HepG2 (cell line): ENCODE data around the gene INTS7. TPM values are rescaled to one million over a fixed set of nuclear protein-coding genes. Genes with fewer than 3 reads are reported as not detected.

Experiments used
- ATAC-seq: fragments of 200-7000 bp; cut with Tn5 transposase; 3 replicates; pipeline ENCODE4 v1.9.1; 2020; ENCODE audit warnings: mild to moderate bottlenecking, moderate library complexity
- BruUV-seq: library from RNA; stranded (reverse); fragments of 400-500 nt; replicated peaks from 2 replicates; lab custom pipeline; 2021; lab: Mats Ljungman, UMichigan
- CTCF ChIA-PET: fragments of 300-600 bp; formaldehyde crosslinking; extraction: SDS; loops from one replicate; lab custom pipeline; 2021; ENCODE audit warnings: low total read pairs, inconsistent platforms, low intra/inter-chr PET ratio; lab: Yijun Ruan, JAX
- POLR2A ChIA-PET: fragments of 350-600 bp; sonication (Branson Sonifier 250); formaldehyde crosslinking; loops from one replicate; lab custom pipeline; 2020; ENCODE audit warnings: antibody characterized with exemption, inconsistent platforms; lab: Yijun Ruan, JAX
- DNase-seq: peaks from one replicate; pipeline ENCODE4 v3.0.0-alpha.2; 2015; ENCODE audit warnings: low spot score
- FAIRE-seq: peaks from 3 replicates; lab custom pipeline; 2011; peaks lifted over from hg19 to GRCh38; lab: Jason Lieb, UNC
- H2AFZ ChIP-seq: one replicate; pipeline ENCODE4 v1.6.1; 2011; ENCODE audit warnings: low read length, inconsistent platforms
- H3K27ac ChIP-seq: fragments of 300-600 bp; 3 replicates; pipeline ENCODE4 v1.8.0; 2011; ENCODE audit warnings: mixed run types, mild to moderate bottlenecking, mixed read lengths, low read length, inconsistent platforms; ENCODE audit not compliant: insufficient read depth; ENCODE audit errors: extremely low read length
- H3K27me3 ChIP-seq, 2 experiments: fragments of 200-600 bp in 1 of 2; 2 replicates in 1 of 2; 3 replicates in 1 of 2; pipeline versions ENCODE4 v1.6.0 to v1.8.0; 2011; ENCODE audit warnings: low read length in 2 of 2, mild to moderate bottlenecking in 2 of 2, moderate library complexity in 2 of 2, inconsistent platforms in 1 of 2; ENCODE audit not compliant: insufficient read depth in 2 of 2, control insufficient read depth in 1 of 2
- H3K36me3 ChIP-seq, 2 experiments: fragments of 200-600 bp in 1 of 2; replicated peaks in 1 of 2; 2 replicates in 1 of 2; 3 replicates in 1 of 2; pipeline versions ENCODE4 v1.5.1 to v1.8.0; 2011; ENCODE audit warnings: low read length in 2 of 2, inconsistent platforms in 1 of 2; ENCODE audit not compliant: insufficient read depth in 2 of 2, control insufficient read depth in 1 of 2
- H3K4me1 ChIP-seq: 2 replicates; pipeline ENCODE4 v1.5.1; 2012; ENCODE audit warnings: low read length, inconsistent platforms; ENCODE audit not compliant: insufficient read depth
- H3K4me2 ChIP-seq: 2 replicates; pipeline ENCODE4 v1.6.0; 2011; ENCODE audit warnings: low read depth, low read length, inconsistent platforms
- H3K4me3 ChIP-seq, 3 experiments: fragments of 200-600 bp in 1 of 3; sonication (generic), shearing (Covaris generic) in 1 of 3; replicated peaks in 1 of 3; 2 replicates each; pipeline ENCODE4 v1.5.1; 2011 to 2016; ENCODE audit warnings: low read length in 3 of 3, inconsistent platforms in 2 of 3, low read depth in 2 of 3, mild to moderate bottlenecking in 2 of 3, control low read depth in 1 of 3, mixed read lengths in 1 of 3; ENCODE audit not compliant: insufficient read depth in 1 of 3
- H3K79me2 ChIP-seq: one replicate; pipeline ENCODE4 v1.6.1; 2011; ENCODE audit warnings: low read length, inconsistent platforms; ENCODE audit not compliant: insufficient read depth
- H3K9ac ChIP-seq: 2 replicates; pipeline ENCODE4 v1.6.0; 2011; ENCODE audit warnings: mild to moderate bottlenecking, low read depth, low read length, inconsistent platforms; ENCODE audit not compliant: insufficient read depth
- H3K9me3 ChIP-seq: 2 replicates; pipeline ENCODE4 v1.5.1; 2012; ENCODE audit warnings: mild to moderate bottlenecking, low read length
- H4K20me1 ChIP-seq: 2 replicates; pipeline ENCODE4 v1.6.0; 2011; ENCODE audit warnings: inconsistent platforms, mild to moderate bottlenecking, low read length, moderate library complexity; ENCODE audit not compliant: insufficient read depth
- ADNP ChIP-seq: sonication (generic); formaldehyde crosslinking; IDR thresholded peaks from 2 replicates; pipeline ENCODE4 v1.4.0; 2020; ENCODE audit warnings: missing genetic modification reagents
- ARID4A ChIP-seq: sonication (generic); formaldehyde crosslinking; IDR thresholded peaks from 2 replicates; pipeline ENCODE4 v1.5.0; 2020; ENCODE audit warnings: mild to moderate bottlenecking, missing genetic modification reagents, borderline replicate concordance
- DMAP1 ChIP-seq: IDR thresholded peaks from 2 replicates; pipeline ENCODE4 v1.6.1; 2016
- E2F1 ChIP-seq: sonication (generic); formaldehyde crosslinking; IDR thresholded peaks from 2 replicates; pipeline ENCODE4 v1.5.0; 2020; ENCODE audit warnings: missing genetic modification reagents
- IRF9 ChIP-seq: sonication (generic); formaldehyde crosslinking; IDR thresholded peaks from 2 replicates; pipeline ENCODE4 v1.8.0; 2022; ENCODE audit warnings: missing genetic modification reagents, mild to moderate bottlenecking, borderline replicate concordance
- MNT ChIP-seq: fragments of 450-650 bp; IDR thresholded peaks from 2 replicates; pipeline ENCODE4 v1.6.1; 2016
- PPARG ChIP-seq: conservative IDR thresholded peaks from 2 replicates; pipeline ENCODE4 v1.6.1; 2016; ENCODE audit warnings: missing biosample characterization, missing genetic modification reagents
- SIX1 ChIP-seq: sonication (generic); formaldehyde crosslinking; IDR thresholded peaks from 2 replicates; pipeline ENCODE4 v1.4.0; 2020; ENCODE audit warnings: missing genetic modification reagents, borderline replicate concordance
- ZNF260 ChIP-seq: sonication (generic); formaldehyde crosslinking; IDR thresholded peaks from 2 replicates; pipeline ENCODE4 v1.4.0; 2020; ENCODE audit warnings: missing genetic modification reagents, low read depth, mild to moderate bottlenecking, borderline replicate concordance
- ZNF276 ChIP-seq: sonication (generic); formaldehyde crosslinking; IDR thresholded peaks from 2 replicates; pipeline ENCODE4 v1.4.0; 2020; ENCODE audit warnings: mild to moderate bottlenecking, low read depth, missing genetic modification reagents
- ZNF652 ChIP-seq: IDR thresholded peaks from 2 replicates; pipeline ENCODE4 v1.6.1; 2016; ENCODE audit warnings: low read depth, borderline replicate concordance
- ZNF75D ChIP-seq: sonication (generic); formaldehyde crosslinking; IDR thresholded peaks from 2 replicates; pipeline ENCODE4 v1.8.1; 2023; ENCODE audit warnings: missing genetic modification reagents, mild to moderate bottlenecking, borderline replicate concordance
- ZNF788 ChIP-seq: sonication (generic); formaldehyde crosslinking; IDR thresholded peaks from 2 replicates; pipeline ENCODE4 v1.5.0; 2020; ENCODE audit warnings: mild to moderate bottlenecking, missing genetic modification reagents, borderline replicate concordance
- ZSCAN29 ChIP-seq: sonication (generic); formaldehyde crosslinking; conservative IDR thresholded peaks from 2 replicates; pipeline ENCODE4 v1.4.0; 2020; ENCODE audit warnings: mild to moderate bottlenecking, missing genetic modification reagents
- WGBS: methylation state at CpG from one replicate; pipeline ENCODE4 v1.1.6; 2017; ENCODE audit warnings: low lambda C conversion rate; 5-methylcytosine and 5-hydroxymethylcytosine counted together
- in situ Hi-C: cut with HindIII; loops from 2 replicates; pipeline ENCODE4 v1.10.0; 2017; ENCODE audit warnings: low pct_unique_long_range_greater_than_20kb; ENCODE audit not compliant: extremely low pct_ligation_motif_present
- intact Hi-C: fragments of 100-400 bp; cut with micrococcal nuclease; formaldehyde crosslinking; loops from one replicate; pipeline ENCODE4 v1.10.0; 2022; ENCODE audit not compliant: unreplicated experiment
- polyA plus RNA-seq, 8 experiments: library from polyadenylated mRNA; depleted of rRNA in 3 of 8; stranded (reverse) in 7 of 8; unstranded in 1 of 8; fragments of >200 nt; fragmentation: Illumina TruSeq in 4 of 8; extraction: Trizol in 4 of 8; gene quantifications; 2 replicates each; pipeline versions ENCODE4 v1.2.1 to v1.2.3, GENCODE V29; 2011 to 2016; ENCODE audit warnings: low read depth in 4 of 8, missing spikeins in 1 of 8, mixed read lengths in 1 of 8; ENCODE audit not compliant: insufficient read depth in 1 of 8
- total RNA-seq, 5 experiments: library from RNA; depleted of rRNA; stranded (reverse); fragments of >200 nt; fragmentation: Illumina TruSeq; extraction: Trizol; gene quantifications; 2 replicates each; pipeline ENCODE4 v1.2.3, GENCODE V29; 2016; ENCODE audit warnings: low read depth in 1 of 5

Gene INTS7
- total and polyA plus RNA-seq, 2 of the 13 experiments (the other 11 are each of a cell fraction or from before 2014, with no cell fraction given): 18.3 to 22.4 TPM

- Histone ChIP-seq H3K79me2 (no peaks in the 10 kb centered on the region), H3K9ac (no peak overlapping the region), H3K4me1 (no peaks in the 10 kb centered on the region), H3K9me3 (no peaks in the 10 kb centered on the region), H3K27me3 (no peaks in the 10 kb centered on the region), H3K27ac (no peak overlapping the region), H3K4me3 (no peak overlapping the region), H4K20me1 (no peaks in the 10 kb centered on the region), H3K36me3 (peaks cover 1 to 43% of the 10 kb centered on the region in 2 experiments; a peak in 3 of 5 replicates), H3K4me2 (no peak overlapping the region), H2AFZ (no peak overlapping the region)
- WGBS: 95% methylated on average over 3 of the region's 3 CpGs
- no peak for FAIRE-seq
- intact Hi-C loops (no loop called here), in situ Hi-C loops (loop anchor here (5.0 kb wide), 2 partner anchors 217 to 292 kb away; no protein-coding TSS in a partner anchor)
- BruUV-seq: no TSS peak
- POLR2A ChIA-PET: no interaction called here
- no peak for DNase-seq
- no peak for ATAC-seq
- CTCF ChIA-PET: no interaction called here
- TF ChIP-seq ZNF260: no peak
- TF ChIP-seq ZSCAN29 (CRISPR knock-in tag): no peak
- TF ChIP-seq SIX1 (CRISPR knock-in tag): no peak
- no peak for TF ChIP-seq ADNP (CRISPR knock-in tag)
- TF ChIP-seq MNT: no peak
- TF ChIP-seq ZNF276 (CRISPR knock-in tag): no peak
- no peak for TF ChIP-seq ARID4A
- TF ChIP-seq ZNF652 (CRISPR knock-in tag): no peak
- no peak for TF ChIP-seq DMAP1 (CRISPR knock-in tag)
- no peak for TF ChIP-seq IRF9 (CRISPR knock-in tag)
- TF ChIP-seq PPARG (CRISPR knock-in tag): no peak
- no peak for TF ChIP-seq E2F1 (CRISPR knock-in tag)
- TF ChIP-seq ZNF788 (CRISPR knock-in tag): no peak
- no peak for TF ChIP-seq ZNF75D (CRISPR knock-in tag)
Measured at GRCh38 chr1:212074856-212075255, 39.5 kb upstream of the INTS7 start.
